IMR-90 (cell line): Measurements from ENCODE around the gene OPCML. TPM values are rescaled to one million over a fixed set of nuclear protein-coding genes. Genes with fewer than 3 reads are reported as not detected.

Experiments
- ATAC-seq: fragments of 200-7000 bp; cut with Tn5 transposase; 2 replicates; pipeline ENCODE4 v1.9.1; 2020; ENCODE audit warnings: low read depth, mild to moderate bottlenecking, moderate library complexity
- BruUV-seq: library from RNA; stranded (reverse); fragments of 400-500 nt; replicated peaks from 2 replicates; lab custom pipeline; 2021; lab: Mats Ljungman, UMichigan
- CTCF ChIA-PET: fragments of 300-600 bp; formaldehyde crosslinking; extraction: SDS; loops from one replicate; lab custom pipeline; 2021; ENCODE audit warnings: antibody characterized with exemption; lab: Yijun Ruan, JAX
- POLR2A ChIA-PET: fragments of 300-600 bp; sonication (Branson Sonifier 250); formaldehyde crosslinking; loops from one replicate; lab custom pipeline; 2022; ENCODE audit warnings: antibody characterized with exemption; ENCODE audit not compliant: unreplicated experiment; lab: Charles Lee
- DNase-seq: peaks from one replicate; pipeline ENCODE4 v3.0.0; 2013
- H2AFZ ChIP-seq: replicated peaks from 2 replicates; pipeline ENCODE3; 2013; ENCODE audit warnings: low read length, mild to moderate bottlenecking; ENCODE audit not compliant: poor library complexity
- H2AK5ac ChIP-seq: 2 replicates; pipeline ENCODE4 v1.6.1; 2013; ENCODE audit warnings: low read depth, low read length, inconsistent platforms
- H2AK9ac ChIP-seq: replicated peaks from 2 replicates; pipeline ENCODE3; 2013; ENCODE audit warnings: mild to moderate bottlenecking, low read depth, low read length, moderate library complexity; ENCODE audit not compliant: poor library complexity
- H2BK120ac ChIP-seq: 2 replicates; pipeline ENCODE4 v1.6.1; 2013; ENCODE audit warnings: low read depth, low read length, inconsistent platforms
- H2BK15ac ChIP-seq: 3 replicates; pipeline ENCODE4 v1.6.1; 2013; ENCODE audit warnings: low read depth, low read length, inconsistent platforms
- H2BK20ac ChIP-seq: 2 replicates; pipeline ENCODE4 v1.6.1; 2013; ENCODE audit warnings: low read depth, mild to moderate bottlenecking, inconsistent platforms, low read length, moderate library complexity
- H2BK5ac ChIP-seq: 2 replicates; pipeline ENCODE4 v1.6.1; 2013; ENCODE audit warnings: mild to moderate bottlenecking, low read depth, low read length, inconsistent platforms; ENCODE audit not compliant: poor library complexity, severe bottlenecking
- H3K14ac ChIP-seq: replicated peaks from 2 replicates; pipeline ENCODE4 v1.6.1; 2013; ENCODE audit warnings: low read depth, low read length, inconsistent platforms
- H3K18ac ChIP-seq: 2 replicates; pipeline ENCODE4 v1.6.1; 2013; ENCODE audit warnings: low read depth, low read length, control low read depth
- H3K23ac ChIP-seq: 2 replicates; pipeline ENCODE4 v1.6.1; 2013; ENCODE audit warnings: low read depth, low read length, inconsistent platforms
- H3K27ac ChIP-seq: 2 replicates; pipeline ENCODE4 v1.5.1; 2013; ENCODE audit warnings: mild to moderate bottlenecking, control low read depth, low read length; ENCODE audit not compliant: insufficient read depth
- H3K27me3 ChIP-seq: 2 replicates; pipeline ENCODE4 v1.6.1; 2013; ENCODE audit warnings: low read length; ENCODE audit not compliant: control insufficient read depth, insufficient read depth
- H3K36me3 ChIP-seq: 2 replicates; pipeline ENCODE4 v1.6.1; 2013; ENCODE audit warnings: low read length, mixed read lengths; ENCODE audit not compliant: control insufficient read depth, insufficient read depth
- H3K4ac ChIP-seq: 2 replicates; pipeline ENCODE4 v1.6.1; 2013; ENCODE audit warnings: low read depth, low read length, inconsistent platforms
- H3K4me1 ChIP-seq: 2 replicates; pipeline ENCODE4 v1.6.1; 2013; ENCODE audit warnings: low read length, mixed read lengths; ENCODE audit not compliant: control insufficient read depth, insufficient read depth
- H3K4me2 ChIP-seq: 2 replicates; pipeline ENCODE4 v1.6.1; 2013; ENCODE audit warnings: low read depth, mild to moderate bottlenecking, control low read depth, low read length, moderate library complexity
- H3K4me3 ChIP-seq: 2 replicates; pipeline ENCODE4 v1.5.1; 2013; ENCODE audit warnings: low read depth, mild to moderate bottlenecking, control low read depth, low read length, moderate library complexity; ENCODE audit not compliant: insufficient read depth
- H3K56ac ChIP-seq: 2 replicates; pipeline ENCODE4 v1.6.1; 2013; ENCODE audit warnings: low read length, inconsistent platforms; ENCODE audit not compliant: insufficient read depth; ENCODE audit errors: extremely low read depth
- H3K79me1 ChIP-seq, 2 experiments: 2 replicates each; pipeline ENCODE4 v1.6.1; 2013; ENCODE audit warnings: low read length in 2 of 2, inconsistent platforms in 1 of 2, low read depth in 1 of 2
- H3K9ac ChIP-seq: 2 replicates; pipeline ENCODE4 v1.6.1; 2013; ENCODE audit warnings: low read depth, low read length, control low read depth
- H3K9me1 ChIP-seq: 2 replicates; pipeline ENCODE4 v1.6.1; 2013; ENCODE audit warnings: low read length, inconsistent platforms; ENCODE audit not compliant: insufficient read depth
- H3K9me3 ChIP-seq: 2 replicates; pipeline ENCODE4 v1.6.1; 2013; ENCODE audit warnings: low read length; ENCODE audit not compliant: control insufficient read depth, insufficient read depth
- H4K20me1 ChIP-seq: 2 replicates; pipeline ENCODE4 v1.6.1; 2013; ENCODE audit warnings: low read length, inconsistent platforms; ENCODE audit not compliant: insufficient read depth
- H4K5ac ChIP-seq: 2 replicates; pipeline ENCODE4 v1.6.1; 2013; ENCODE audit warnings: mild to moderate bottlenecking, low read depth, low read length, control low read depth
- H4K8ac ChIP-seq, 2 experiments: 2 replicates each; pipeline ENCODE4 v1.6.1; 2013; ENCODE audit warnings: low read depth in 2 of 2, low read length in 2 of 2, control low read depth in 1 of 2, inconsistent platforms in 1 of 2
- H4K91ac ChIP-seq: 2 replicates; pipeline ENCODE4 v1.6.1; 2013; ENCODE audit warnings: low read depth, low read length, inconsistent platforms; ENCODE audit not compliant: insufficient read depth
- BHLHE40 ChIP-seq: fragments of 150-350 bp; IDR thresholded peaks from 2 replicates; pipeline ENCODE4 v1.6.1; 2016; ENCODE audit warnings: mild to moderate bottlenecking, low read depth, low read length
- CEBPB ChIP-seq: IDR thresholded peaks from 2 replicates; pipeline ENCODE4 v1.6.1; 2012; ENCODE audit warnings: low read depth, low read length, improper control_type of control experiment
- CHD1 ChIP-seq: IDR thresholded peaks from 2 replicates; pipeline ENCODE4 v1.6.1; 2012; ENCODE audit warnings: low read depth, low read length, improper control_type of control experiment
- CTCF ChIP-seq: conservative IDR thresholded peaks from 2 replicates; pipeline ENCODE4 v1.5.1; 2012; ENCODE audit warnings: mild to moderate bottlenecking, low read depth, low read length, improper control_type of control experiment
- MAFK ChIP-seq: IDR thresholded peaks from 2 replicates; pipeline ENCODE4 v1.6.1; 2012; ENCODE audit warnings: low read depth, low read length, improper control_type of control experiment
- POLR2A ChIP-seq: IDR thresholded peaks from 2 replicates; pipeline ENCODE4 v1.6.1; 2012; ENCODE audit warnings: mild to moderate bottlenecking, low read depth, low read length
- RAD21 ChIP-seq: IDR thresholded peaks from 2 replicates; pipeline ENCODE4 v1.6.1; 2012; ENCODE audit warnings: low read length, improper control_type of control experiment
- RCOR1 ChIP-seq: IDR thresholded peaks from 2 replicates; pipeline ENCODE4 v1.6.1; 2012; ENCODE audit warnings: mild to moderate bottlenecking, low read length, improper control_type of control experiment; ENCODE audit not compliant: insufficient replicate concordance
- RFX5 ChIP-seq: IDR thresholded peaks from 2 replicates; pipeline ENCODE4 v1.8.0; 2012; ENCODE audit warnings: low read depth, mild to moderate bottlenecking, low read length, moderate library complexity
- SMC3 ChIP-seq: fragments of 150-350 bp; IDR thresholded peaks from 2 replicates; pipeline ENCODE4 v1.6.1; 2016; ENCODE audit warnings: low read depth, mild to moderate bottlenecking, antibody characterized with exemption, low read length, moderate library complexity
- WGBS, 2 experiments: methylation state at CpG; one replicate each; pipeline versions ENCODE4 v1.1.5 to v1.1.7; 2013; ENCODE audit warnings: missing lambda C conversion rate in 2 of 2; ENCODE audit not compliant: insufficient read length in 1 of 2; ENCODE audit errors: extremely low coverage in 2 of 2; 5-methylcytosine and 5-hydroxymethylcytosine counted together
- dilution Hi-C: fragments of 300-500 bp; cut with HindIII; formaldehyde crosslinking; loops from one replicate; pipeline ENCODE4 v1.14.3; 2018; ENCODE audit warnings: low sequenced_read_pairs; ENCODE audit not compliant: unreplicated experiment
- in situ Hi-C: fragments of 300-500 bp; cut with MboI; formaldehyde crosslinking; loops from 3 replicates; pipeline ENCODE4 v1.14.3; 2019; ENCODE audit warnings: low sequenced_read_pairs, inconsistent platforms, mixed read lengths
- intact Hi-C: fragments of 100-400 bp; cut with micrococcal nuclease; formaldehyde crosslinking; loops from 2 replicates; pipeline ENCODE4 v1.10.0; 2022
- polyA plus RNA-seq, 3 experiments: library from polyadenylated mRNA; depleted of rRNA; stranded (reverse); fragments of >200 nt; gene quantifications; 2 replicates each; pipeline ENCODE4 v1.2.3, GENCODE V29; 2012; ENCODE audit warnings: low replicate concordance in 1 of 3
- total RNA-seq: library from RNA; depleted of rRNA; stranded (reverse); fragments of >200 nt; gene quantifications from 2 replicates; pipeline ENCODE4 v1.2.3, GENCODE V29; 2012
- TF ChIP-seq, protein P1 (sequence below): fragments of 150-350 bp; IDR thresholded peaks from 2 replicates; pipeline ENCODE4 v1.6.1; 2017; ENCODE audit warnings: mild to moderate bottlenecking, antibody characterized with exemption, low read length, low read depth
- TF ChIP-seq, protein P2 (sequence below): fragments of 150-350 bp; IDR thresholded peaks from 2 replicates; pipeline ENCODE4 v1.6.1; 2016; ENCODE audit warnings: low read depth, mild to moderate bottlenecking, low read length, moderate library complexity, borderline replicate concordance

The OPCML gene
- total and polyA plus RNA-seq, 2 of the 4 experiments (the other 2 are of a cell fraction), result under 0.01 to 2.6 TPM

GRCh38 chr11:133047036-133047770 is 485.1 kb downstream of the OPCML start:
- no peaks in the 10 kb centered on the region for H4K20me1 ChIP-seq
- TF ChIP-seq BHLHE40 (no peak), POLR2A (no peak), RAD21 (no peak), RCOR1 (no peak), RFX5 (no peak), SMC3 (no peak), CHD1 (no peak), MAFK (no peak), CEBPB (no peak), CTCF (no peak)
- TF ChIP-seq, protein P1, sequence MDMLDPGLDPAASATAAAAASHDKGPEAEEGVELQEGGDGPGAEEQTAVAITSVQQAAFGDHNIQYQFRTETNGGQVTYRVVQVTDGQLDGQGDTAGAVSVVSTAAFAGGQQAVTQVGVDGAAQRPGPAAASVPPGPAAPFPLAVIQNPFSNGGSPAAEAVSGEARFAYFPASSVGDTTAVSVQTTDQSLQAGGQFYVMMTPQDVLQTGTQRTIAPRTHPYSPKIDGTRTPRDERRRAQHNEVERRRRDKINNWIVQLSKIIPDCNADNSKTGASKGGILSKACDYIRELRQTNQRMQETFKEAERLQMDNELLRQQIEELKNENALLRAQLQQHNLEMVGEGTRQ, result no peak
- TF ChIP-seq, protein P2, sequence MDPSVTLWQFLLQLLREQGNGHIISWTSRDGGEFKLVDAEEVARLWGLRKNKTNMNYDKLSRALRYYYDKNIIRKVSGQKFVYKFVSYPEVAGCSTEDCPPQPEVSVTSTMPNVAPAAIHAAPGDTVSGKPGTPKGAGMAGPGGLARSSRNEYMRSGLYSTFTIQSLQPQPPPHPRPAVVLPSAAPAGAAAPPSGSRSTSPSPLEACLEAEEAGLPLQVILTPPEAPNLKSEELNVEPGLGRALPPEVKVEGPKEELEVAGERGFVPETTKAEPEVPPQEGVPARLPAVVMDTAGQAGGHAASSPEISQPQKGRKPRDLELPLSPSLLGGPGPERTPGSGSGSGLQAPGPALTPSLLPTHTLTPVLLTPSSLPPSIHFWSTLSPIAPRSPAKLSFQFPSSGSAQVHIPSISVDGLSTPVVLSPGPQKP, result no peak
- no peak for ATAC-seq
- H2BK15ac ChIP-seq, result no peak overlapping the region
- ChIA-PET POLR2A (no interaction called here), CTCF (no interaction called here)
- H2AK9ac ChIP-seq, result no peak overlapping the region
- no peak overlapping the region for H4K91ac ChIP-seq
- H3K4ac ChIP-seq, result no peak overlapping the region
- dilution Hi-C loops, result no loop called here
- DNase-seq, result no peak
- intact Hi-C loops, result no loop called here
- H3K36me3 ChIP-seq, result no peaks in the 10 kb centered on the region
- H3K9me1 ChIP-seq, result no peaks in the 10 kb centered on the region
- no peaks in the 10 kb centered on the region for H3K79me1 ChIP-seq
- no peak overlapping the region for H3K4me3 ChIP-seq
- H3K14ac ChIP-seq, result no peak overlapping the region
- H3K27ac ChIP-seq, result no peak overlapping the region
- no peak overlapping the region for H4K5ac ChIP-seq
- no peak overlapping the region for H3K56ac ChIP-seq
- H3K9me3 ChIP-seq, result no peaks in the 10 kb centered on the region
- H3K18ac ChIP-seq, result no peak overlapping the region
- H2BK120ac ChIP-seq, result no peak overlapping the region
- WGBS, 2 experiments, result no CpG with 5 or more reads among the region's 15 CpGs
- H3K4me2 ChIP-seq, result no peak overlapping the region
- BruUV-seq, result no TSS peak
- H2AFZ ChIP-seq, result no peak overlapping the region
- H2BK5ac ChIP-seq, result no peak overlapping the region
- no peak overlapping the region for H4K8ac ChIP-seq
- no peak overlapping the region for H3K23ac ChIP-seq
- in situ Hi-C loops, result no loop called here
- H3K9ac ChIP-seq, result no peak overlapping the region
- H2AK5ac ChIP-seq, result no peak overlapping the region
- no peak overlapping the region for H2BK20ac ChIP-seq
- no peaks in the 10 kb centered on the region for H3K4me1 ChIP-seq
- no peaks in the 10 kb centered on the region for H3K27me3 ChIP-seq
